Endothelial cell of umbilical vein (primary cell): Measurements from ENCODE around the gene CSNK1G1. TPM values are rescaled to one million over a fixed set of nuclear protein-coding genes. Genes with fewer than 3 reads are reported as not detected.

ENCODE experiments used
- BruUV-seq: library from RNA; stranded (reverse); fragments of 400-500 nt; replicated peaks from 2 replicates; lab custom pipeline; 2021; lab: Mats Ljungman, UMichigan
- CTCF ChIA-PET: fragments of 300-600, 350-600 bp; sonication (Branson Sonifier 250); formaldehyde crosslinking; loops from one replicate; lab custom pipeline; 2021; ENCODE audit warnings: antibody characterized with exemption, inconsistent platforms; lab: Charles Lee
- POLR2A ChIA-PET: fragments of 300-600, 350-600 bp; sonication (Branson Sonifier 250); formaldehyde crosslinking; loops from one replicate; lab custom pipeline; 2021; ENCODE audit warnings: antibody characterized with exemption, inconsistent platforms; lab: Charles Lee
- DNase-seq: peaks from one replicate; pipeline ENCODE4 v3.0.0-alpha.2; 2011; ENCODE audit warnings: low read depth, low spot score
- FAIRE-seq: peaks from 2 replicates; lab custom pipeline; 2011; peaks lifted over from hg19 to GRCh38; lab: Jason Lieb, UNC
- H2AFZ ChIP-seq: 2 replicates; pipeline ENCODE4 v1.6.0; 2012; ENCODE audit warnings: low read depth, low read length, control low read depth, inconsistent platforms
- H3K27ac ChIP-seq: 2 replicates; pipeline ENCODE4 v1.5.1; 2011; ENCODE audit warnings: low read depth, mild to moderate bottlenecking, control low read depth, low read length, moderate library complexity; ENCODE audit not compliant: insufficient read depth
- H3K27me3 ChIP-seq, 2 experiments: 2 replicates each; pipeline versions ENCODE4 v1.6.0 to v1.6.1; 2011; ENCODE audit warnings: low read length in 2 of 2, mixed read lengths in 1 of 2; ENCODE audit not compliant: control insufficient read depth in 2 of 2, insufficient read depth in 2 of 2
- H3K36me3 ChIP-seq, 2 experiments: 2 replicates in 1 of 2; 3 replicates in 1 of 2; pipeline ENCODE4 v1.5.1; 2011; ENCODE audit warnings: low read length in 2 of 2, mild to moderate bottlenecking in 1 of 2, moderate library complexity in 1 of 2; ENCODE audit not compliant: control insufficient read depth in 2 of 2, insufficient read depth in 2 of 2; ENCODE audit errors: extremely low read depth in 1 of 2
- H3K4me1 ChIP-seq: 3 replicates; pipeline ENCODE4 v1.5.1; 2011; ENCODE audit warnings: mild to moderate bottlenecking, low read length; ENCODE audit not compliant: control insufficient read depth, insufficient read depth; ENCODE audit errors: extremely low read depth
- H3K4me2 ChIP-seq: 2 replicates; pipeline ENCODE4 v1.6.1; 2011; ENCODE audit warnings: low read length, control low read depth, mixed read lengths; ENCODE audit not compliant: insufficient read depth
- H3K4me3 ChIP-seq, 3 experiments: fragments of 200-600 bp in 1 of 3; sonication (generic), shearing (Covaris generic) in 1 of 3; replicated peaks in 1 of 3; 2 replicates each; pipeline ENCODE4 v1.5.1; 2011 to 2016; ENCODE audit warnings: control low read depth in 3 of 3, low read length in 3 of 3, mild to moderate bottlenecking in 2 of 3, inconsistent platforms in 1 of 3, low read depth in 1 of 3, moderate library complexity in 1 of 3; ENCODE audit not compliant: insufficient read depth in 1 of 3
- H3K79me2 ChIP-seq: 2 replicates; pipeline ENCODE4 v1.6.0; 2012; ENCODE audit warnings: low read length, inconsistent platforms; ENCODE audit not compliant: control insufficient read depth, insufficient read depth
- H3K9ac ChIP-seq: replicated peaks from 2 replicates; pipeline ENCODE3; 2011; ENCODE audit warnings: low read length, control low read depth; ENCODE audit not compliant: insufficient read depth; ENCODE audit errors: extremely low read depth
- H3K9me1 ChIP-seq: replicated peaks from 3 replicates; pipeline ENCODE4 v1.6.0; 2011; ENCODE audit warnings: mild to moderate bottlenecking, low read length; ENCODE audit not compliant: control insufficient read depth, insufficient read depth; ENCODE audit errors: extremely low read depth
- H3K9me3 ChIP-seq: replicated peaks from 2 replicates; pipeline ENCODE4 v1.5.1; 2012; ENCODE audit warnings: low read length, inconsistent platforms; ENCODE audit not compliant: control insufficient read depth, insufficient read depth
- H4K20me1 ChIP-seq: replicated peaks from 2 replicates; pipeline ENCODE3; 2011; ENCODE audit warnings: mild to moderate bottlenecking, low read length; ENCODE audit not compliant: control insufficient read depth, insufficient read depth; ENCODE audit errors: extremely low read depth
- CTCF ChIP-seq, 2 donors: IDR thresholded peaks; 1 replicate in 1 of 2; 2 replicates in 1 of 2; pipeline ENCODE4 v1.5.1; 2011; ENCODE audit warnings: low read length in 2 of 2, mild to moderate bottlenecking in 2 of 2, moderate library complexity in 2 of 2, control low read depth in 1 of 2, inconsistent platforms in 1 of 2, low read depth in 1 of 2; ENCODE audit not compliant: insufficient read depth in 1 of 2; ENCODE audit errors: extremely low read depth in 1 of 2
- EZH2 ChIP-seq: IDR thresholded peaks from 2 replicates; pipeline ENCODE4 v1.6.1; 2012; ENCODE audit warnings: borderline replicate concordance, low read depth, mild to moderate bottlenecking, moderate library complexity, low read length, inconsistent platforms; ENCODE audit not compliant: severe bottlenecking
- FOS ChIP-seq: IDR thresholded peaks from 2 replicates; pipeline ENCODE4 v1.6.1; 2011; ENCODE audit warnings: mild to moderate bottlenecking, low read length, moderate library complexity, borderline replicate concordance; ENCODE audit not compliant: insufficient read depth
- GATA2 ChIP-seq: IDR thresholded peaks from 2 replicates; pipeline ENCODE4 v1.7.0; 2011; ENCODE audit warnings: low read depth, mild to moderate bottlenecking, moderate library complexity, mixed read lengths, low read length; ENCODE audit not compliant: insufficient read length, insufficient read depth
- MAX ChIP-seq: IDR thresholded peaks from 2 replicates; pipeline ENCODE4 v1.6.1; 2011; ENCODE audit not compliant: insufficient read depth, insufficient read length
- MYC ChIP-seq: IDR thresholded peaks from one replicate; pipeline ENCODE4 v1.6.1; 2011; ENCODE audit warnings: mild to moderate bottlenecking, low read depth, low read length
- POLR2A ChIP-seq: IDR thresholded peaks from 2 replicates; pipeline ENCODE4 v1.6.1; 2012; ENCODE audit warnings: low read depth, mild to moderate bottlenecking, control low read depth, low read length
- POLR2AphosphoS5 ChIP-seq: IDR thresholded peaks from 2 replicates; pipeline ENCODE4 v1.6.1; 2012; ENCODE audit warnings: low read depth, mild to moderate bottlenecking, control low read depth, low read length, moderate library complexity; ENCODE audit not compliant: insufficient read depth
- dilution Hi-C: fragments of 300-500 bp; cut with MboI; formaldehyde crosslinking; loops from one replicate; pipeline ENCODE4 v1.15.0; 2019; ENCODE audit warnings: low sequenced_read_pairs; ENCODE audit not compliant: extremely low pct_ligation_motif_present
- intact Hi-C: fragments of 100-400 bp; cut with micrococcal nuclease; formaldehyde crosslinking; loops from one replicate; pipeline ENCODE4 v1.10.0; 2022
- polyA plus RNA-seq, 4 experiments: library from polyadenylated mRNA; depleted of rRNA in 3 of 4; stranded (reverse) in 3 of 4; unstranded in 1 of 4; fragments of >200 nt; gene quantifications; 2 replicates each; pipeline versions ENCODE4 v1.2.1 to v1.2.3, GENCODE V29; 2011 to 2012; ENCODE audit warnings: missing spikeins in 1 of 4
- total RNA-seq: library from RNA; stranded (reverse); gene quantifications from 2 replicates; pipeline ENCODE4 v1.2.3, GENCODE V29; 2021

CSNK1G1 gene
- total and polyA plus RNA-seq, 2 donors (not counting 3 experiments of a cell fraction or from before 2014, with no cell fraction given), result 9.0 to 31.7 TPM

- H3K4me1 ChIP-seq, result no peaks in the 10 kb centered on the region
- H3K36me3 ChIP-seq, result no peaks in the 10 kb centered on the region
- H3K79me2 ChIP-seq, result peaks cover 29% of the 10 kb centered on the region
- H2AFZ ChIP-seq, result no peak overlapping the region
- no peaks in the 10 kb centered on the region for H3K9me1 ChIP-seq
- intact Hi-C loops (no loop called here), dilution Hi-C loops (no loop called here)
- H3K4me2 ChIP-seq, result no peak overlapping the region
- POLR2A ChIA-PET, result interaction anchor here (0.5 kb wide), 1 partner anchor 60 kb away, joined by 3 read pairs; no protein-coding TSS in a partner anchor
- H4K20me1 ChIP-seq, result peaks cover 3% of the 10 kb centered on the region
- BruUV-seq, result no TSS peak
- H3K9me3 ChIP-seq, result no peaks in the 10 kb centered on the region
- H3K27me3 ChIP-seq, result no peaks in the 10 kb centered on the region
- no peak overlapping the region for H3K9ac ChIP-seq
- no peak overlapping the region for H3K4me3 ChIP-seq
- TF ChIP-seq MYC (no peak), POLR2A (no peak), MAX (no peak), EZH2 (no peak), FOS (no peak), CTCF (IDR thresholded peaks at IDR 0.05; ENCODE audit: extremely low read depth in 1 of 2, insufficient read depth in 1 of 2, low read depth in 1 of 2, low read length in 2 of 2) (no peak), GATA2 (no peak), POLR2AphosphoS5 (no peak)
- H3K27ac ChIP-seq, result no peak overlapping the region
- CTCF ChIA-PET, result no interaction called here
- DNase-seq, result no peak
- no peak for FAIRE-seq
These were observed 41.5 kb downstream of the CSNK1G1 start for GRCh38 chr15:64314456-64314855.
